GM19043 (cell line): Measurements from ENCODE around the gene SEC24C.
"Not testable (repeated sequence)": the region's sequence is repeated elsewhere in the genome, so short reads cannot be mapped to it uniquely, and the experiment has no call there.

Experiments used
- ATAC-seq: cut with Tn5 transposase; IDR thresholded peaks from one replicate; pipeline ENCODE4 v1.9.1; 2021; ENCODE audit warnings: low read depth; ENCODE audit not compliant: unreplicated experiment

SEC24C gene

DNA sequence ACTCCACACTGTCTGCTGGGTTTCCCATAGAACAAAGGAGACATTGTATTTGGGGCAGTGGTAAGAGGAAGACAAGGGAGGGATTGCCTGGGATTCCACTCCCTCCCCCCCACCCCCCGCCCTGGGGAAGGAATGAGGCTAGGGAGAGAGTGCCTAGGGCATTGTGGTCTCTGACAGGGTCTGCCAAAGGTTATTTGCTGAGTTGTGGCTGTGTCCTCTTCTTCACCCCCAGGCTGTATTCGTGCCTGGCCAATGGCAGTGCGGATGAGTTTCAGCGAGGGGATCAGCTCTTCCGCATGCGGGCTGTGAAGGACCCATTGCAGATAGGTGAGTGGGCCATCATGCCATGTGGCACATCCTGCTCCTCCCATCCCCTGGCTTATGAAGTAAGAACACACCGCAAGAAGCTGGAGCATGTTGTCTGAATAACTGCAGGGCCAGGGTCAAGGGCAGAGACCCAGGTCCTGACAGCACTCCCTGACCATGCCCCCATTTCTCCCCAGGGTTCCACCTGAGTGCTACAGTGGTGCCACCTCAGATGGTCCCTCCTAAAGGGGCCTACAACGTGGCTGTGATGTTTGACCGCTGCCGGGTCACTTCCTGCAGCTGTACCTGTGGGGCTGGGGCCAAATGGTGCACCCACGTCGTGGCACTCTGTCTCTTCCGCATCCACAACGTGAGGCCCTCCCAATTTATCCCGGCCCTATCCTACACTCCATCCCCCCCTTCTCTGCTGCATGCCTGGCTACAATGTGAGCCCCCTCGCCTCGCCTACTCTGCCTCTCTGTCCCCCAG, 44.9 kb downstream of the SEC24C start:
- no peak for ATAC-seq

DNA sequence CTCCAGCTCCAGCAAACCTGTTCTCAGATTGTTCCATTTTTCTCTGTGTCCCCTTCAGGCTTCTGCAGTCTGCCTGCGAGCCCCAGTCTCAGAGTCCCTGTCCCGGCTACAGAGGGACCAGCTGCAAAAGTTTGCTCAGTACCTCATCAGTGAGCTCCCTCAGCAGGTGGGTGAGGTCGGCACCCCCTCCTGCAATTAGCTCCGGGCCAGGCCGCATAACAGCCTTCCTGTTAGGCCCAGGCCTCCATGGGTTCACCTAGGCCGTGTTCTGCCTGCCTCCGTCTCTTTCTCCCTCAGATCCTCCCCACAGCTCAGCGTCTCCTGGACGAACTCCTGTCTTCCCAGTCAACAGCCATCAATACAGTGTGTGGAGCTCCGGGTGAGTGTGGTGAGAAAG, 45.5 kb downstream of the SEC24C start:
- ATAC-seq, result no peak

DNA sequence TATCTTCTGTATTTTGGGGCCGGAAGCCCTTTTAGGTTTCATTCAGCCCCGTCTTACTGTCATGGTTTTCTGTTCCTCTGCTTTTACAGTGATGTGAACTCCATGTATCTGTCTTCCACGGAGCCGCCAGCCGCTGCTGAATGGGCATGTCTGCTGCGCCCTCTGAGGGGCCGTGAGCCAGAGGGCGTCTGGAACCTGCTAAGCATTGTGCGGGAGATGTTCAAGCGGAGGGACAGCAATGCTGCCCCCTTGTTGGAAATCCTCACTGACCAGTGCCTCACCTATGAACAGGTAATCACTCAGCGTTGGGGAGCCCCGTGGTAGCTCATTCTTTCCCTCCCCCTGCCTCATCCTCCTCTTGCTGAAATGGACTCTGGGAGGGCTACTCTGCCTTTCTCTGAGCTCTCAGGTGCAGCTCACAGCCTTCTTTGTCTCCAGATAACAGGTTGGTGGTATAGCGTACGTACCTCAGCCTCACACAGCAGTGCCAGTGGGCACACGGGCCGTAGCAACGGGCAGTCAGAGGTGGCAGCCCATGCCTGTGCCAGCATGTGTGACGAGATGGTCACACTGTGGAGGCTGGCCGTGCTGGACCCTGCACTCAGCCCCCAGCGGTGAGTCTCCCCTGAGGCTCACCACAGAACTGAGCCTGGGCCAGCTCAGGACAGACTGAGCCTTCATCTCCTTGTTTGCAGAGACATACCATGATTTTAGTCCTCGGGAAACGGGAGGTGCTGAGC, 46.9 kb downstream of the SEC24C start:
- ATAC-seq, result no peak

GRCh38 chr10:73791871-73792400, 47.8 kb downstream of the SEC24C start:
- no peak for ATAC-seq

DNA sequence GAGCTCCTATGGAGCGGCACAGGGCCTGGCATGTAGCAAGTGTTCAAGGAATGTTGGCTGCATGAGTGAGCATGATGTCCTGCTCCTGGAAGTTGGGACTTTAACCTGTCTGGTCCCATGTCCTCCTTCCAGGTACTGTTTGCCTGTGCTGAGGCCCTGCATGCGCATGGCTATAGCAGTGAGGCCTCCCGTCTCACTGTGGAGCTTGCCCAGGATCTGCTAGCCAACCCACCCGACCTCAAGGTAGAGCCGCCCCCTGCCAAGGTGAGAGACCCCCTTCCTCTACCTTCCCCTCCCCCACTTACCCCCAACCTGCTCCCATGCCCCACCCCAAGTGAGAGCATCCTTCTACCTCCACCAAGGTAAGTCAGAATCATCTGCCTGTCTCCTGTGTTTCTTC, 49.3 kb downstream of the SEC24C start:
- ATAC-seq, result no peak

GRCh38 chr10:73795491-73795890, 51.3 kb downstream of the SEC24C start:
- ATAC-seq, result not testable (repeated sequence)

- not testable (repeated sequence) for ATAC-seq
Observed at GRCh38 chr10:73796035-73796434, 51.9 kb downstream of the SEC24C start.

GRCh38 chr10:73796766-73797165, 52.6 kb downstream of the SEC24C start:
- ATAC-seq, result no peak

GRCh38 chr10:73797324-73798025, 53.3 kb downstream of the SEC24C start:
- no peak for ATAC-seq

- ATAC-seq, result no peak
Observed at GRCh38 chr10:73798087-73798486, 53.9 kb downstream of the SEC24C start.

- ATAC-seq, result no peak
Observed at GRCh38 chr10:73798927-73799560, 54.9 kb downstream of the SEC24C start.

GRCh38 chr10:73799899-73800559, 55.9 kb downstream of the SEC24C start:
- no peak for ATAC-seq

- ATAC-seq, result no peak
Observed at GRCh38 chr10:73800560-73801252, 56.5 kb downstream of the SEC24C start.

- no peak for ATAC-seq
Observed at GRCh38 chr10:73801253-73801590, 57.0 kb downstream of the SEC24C start.

GRCh38 chr10:73802276-73802991, 58.3 kb downstream of the SEC24C start:
- ATAC-seq, result no peak

DNA sequence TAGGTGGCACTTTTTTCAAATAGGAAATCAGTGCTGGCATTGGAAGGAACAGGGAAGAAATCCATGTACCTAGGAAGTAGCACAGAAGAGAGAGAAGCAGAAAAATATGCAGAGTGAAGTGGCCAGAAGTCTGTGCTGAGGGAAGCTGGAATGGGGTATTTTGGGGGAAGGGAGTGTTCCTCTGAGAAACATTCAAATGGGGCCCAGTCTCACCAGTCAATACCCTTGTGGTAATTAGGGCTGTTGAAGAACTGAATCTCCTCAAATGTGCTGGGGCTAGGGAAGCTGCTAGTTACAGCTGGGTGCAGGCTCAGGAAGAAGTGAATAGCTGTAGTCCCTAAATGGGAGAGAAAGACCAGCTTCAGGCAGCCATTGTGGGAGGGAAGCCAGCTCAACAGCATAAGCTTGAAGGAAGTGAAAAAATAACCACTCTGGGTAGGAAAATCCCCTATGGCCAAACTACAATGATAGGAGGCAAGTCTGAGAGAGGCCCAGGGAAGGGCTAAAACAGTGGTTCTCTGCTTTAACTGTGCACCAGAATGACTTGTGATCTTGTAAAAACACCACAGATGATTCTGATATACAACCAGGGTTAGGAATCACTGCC, 59.6 kb downstream of the SEC24C start:
- no peak for ATAC-seq

GRCh38 chr10:73806176-73806950, 62.2 kb downstream of the SEC24C start:
- no peak for ATAC-seq

GRCh38 chr10:73807471-73807870, 63.3 kb downstream of the SEC24C start:
- ATAC-seq, result no peak
